HUES6 (cell line): Measurements from ENCODE around the gene NME3.

Experiments
- H3K27ac ChIP-seq: 2 replicates; pipeline ENCODE4 v1.7.0; 2013; ENCODE audit warnings: low read depth, mild to moderate bottlenecking, low read length, inconsistent platforms
- H3K27me3 ChIP-seq: 2 replicates; pipeline ENCODE4 v1.6.1; 2013; ENCODE audit warnings: low read length; ENCODE audit not compliant: control insufficient read depth, insufficient read depth
- H3K36me3 ChIP-seq: 2 replicates; pipeline ENCODE4 v1.6.1; 2013; ENCODE audit warnings: low read length; ENCODE audit not compliant: control insufficient read depth, insufficient read depth
- H3K4me1 ChIP-seq: 2 replicates; pipeline ENCODE4 v1.6.1; 2013; ENCODE audit warnings: low read length; ENCODE audit not compliant: control insufficient read depth, insufficient read depth
- H3K4me3 ChIP-seq: 2 replicates; pipeline ENCODE4 v1.5.1; 2013; ENCODE audit warnings: low read depth, low read length
- H3K9ac ChIP-seq: one replicate; pipeline ENCODE4 v1.6.1; 2013; ENCODE audit warnings: mild to moderate bottlenecking, low read length
- H3K9me3 ChIP-seq: 2 replicates; pipeline ENCODE4 v1.6.1; 2013; ENCODE audit warnings: low read depth, low read length; ENCODE audit not compliant: control insufficient read depth, insufficient read depth

Gene NME3

GRCh38 chr16:1778200-1779179 is 7.1 kb upstream of the NME3 start:
- Histone ChIP-seq H3K9ac (no peak overlapping the region), H3K9me3 (no peaks in the 10 kb centered on the region), H3K27me3 (no peaks in the 10 kb centered on the region), H3K4me3 (no peak overlapping the region), H3K36me3 (peaks cover 42% of the 10 kb centered on the region), H3K4me1 (peaks cover 12% of the 10 kb centered on the region), H3K27ac (no peak overlapping the region)

DNA sequence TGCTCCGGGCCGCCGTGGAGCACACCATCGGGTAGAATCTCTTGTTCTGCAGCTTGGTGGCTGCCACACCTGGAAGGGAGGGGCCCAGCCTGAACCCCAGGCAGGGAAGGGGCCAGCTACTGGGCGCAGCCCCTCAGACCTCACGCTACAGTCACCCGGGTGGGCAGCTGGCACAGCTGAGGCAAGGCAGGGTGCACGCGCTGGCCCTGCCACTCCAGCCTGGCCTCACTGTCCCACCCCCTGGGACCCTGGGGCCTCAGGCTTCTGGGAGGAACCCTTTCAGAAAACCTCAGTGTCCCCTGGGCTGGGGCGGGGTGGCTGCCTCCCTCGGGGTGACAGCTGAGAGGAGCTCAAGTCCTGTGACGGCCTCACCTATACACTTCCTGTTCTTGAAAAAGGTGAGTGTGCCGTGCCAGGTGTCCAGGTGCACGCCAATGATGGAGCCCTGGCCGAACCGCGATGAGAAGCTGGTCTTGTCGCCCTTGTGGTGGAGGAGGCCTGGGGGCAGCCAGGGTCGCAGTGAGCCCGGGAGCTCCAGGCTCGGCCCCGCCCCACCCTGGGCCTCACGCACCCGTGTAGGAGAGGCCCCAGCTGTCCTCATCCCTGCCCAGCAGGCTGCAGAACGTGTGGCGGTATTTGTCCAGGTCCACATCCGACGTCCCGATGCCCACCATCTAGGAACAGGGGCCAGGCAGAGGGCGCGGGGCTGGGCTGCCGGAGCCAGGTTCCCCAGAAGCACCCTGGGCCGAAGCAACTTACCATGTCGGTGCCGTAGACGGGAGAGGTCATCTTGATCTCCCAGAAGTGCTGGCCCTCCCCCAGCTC is 6.2 kb upstream of the NME3 start:
- no peak overlapping the region for H3K9ac ChIP-seq
- H3K4me1 ChIP-seq = peaks cover 12% of the 10 kb centered on the region
- peaks cover 42% of the 10 kb centered on the region for H3K36me3 ChIP-seq
- no peak overlapping the region for H3K4me3 ChIP-seq
- H3K27ac ChIP-seq = no peak overlapping the region
- H3K27me3 ChIP-seq = no peaks in the 10 kb centered on the region
- H3K9me3 ChIP-seq = no peaks in the 10 kb centered on the region

DNA sequence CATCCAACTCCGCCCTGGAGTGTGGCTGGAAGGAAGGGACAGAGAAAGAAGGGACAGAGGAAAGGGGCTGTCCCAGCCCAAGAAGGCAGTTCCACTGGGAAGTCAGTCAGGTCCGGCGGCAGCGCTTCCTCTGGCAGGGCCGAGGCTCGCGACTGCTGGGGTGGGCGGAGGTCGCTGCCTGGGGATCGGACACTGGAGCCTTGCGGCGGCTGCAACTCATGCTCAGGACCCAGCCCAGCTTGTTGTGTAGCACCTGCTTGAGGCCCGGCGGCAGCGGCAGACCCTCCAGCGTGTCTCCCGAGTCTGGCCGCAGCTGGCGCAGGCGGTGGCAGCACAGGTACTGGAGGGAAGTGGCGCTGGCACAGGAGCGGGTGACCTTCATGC is 5.6 kb upstream of the NME3 start:
- Histone ChIP-seq H3K27me3 (no peaks in the 10 kb centered on the region), H3K9ac (no peak overlapping the region), H3K4me1 (peaks cover 12% of the 10 kb centered on the region), H3K36me3 (peaks cover 44% of the 10 kb centered on the region), H3K9me3 (no peaks in the 10 kb centered on the region), H3K4me3 (no peak overlapping the region), H3K27ac (no peak overlapping the region)

- H3K9me3 ChIP-seq = no peaks in the 10 kb centered on the region
- peaks cover 12% of the 10 kb centered on the region for H3K4me1 ChIP-seq
- H3K4me3 ChIP-seq = no peak overlapping the region
- no peak overlapping the region for H3K9ac ChIP-seq
- H3K27me3 ChIP-seq = no peaks in the 10 kb centered on the region
- H3K27ac ChIP-seq = no peak overlapping the region
- H3K36me3 ChIP-seq = peaks cover 46% of the 10 kb centered on the region
These were observed 5.3 kb upstream of the NME3 start for GRCh38 chr16:1776672-1776955.

DNA sequence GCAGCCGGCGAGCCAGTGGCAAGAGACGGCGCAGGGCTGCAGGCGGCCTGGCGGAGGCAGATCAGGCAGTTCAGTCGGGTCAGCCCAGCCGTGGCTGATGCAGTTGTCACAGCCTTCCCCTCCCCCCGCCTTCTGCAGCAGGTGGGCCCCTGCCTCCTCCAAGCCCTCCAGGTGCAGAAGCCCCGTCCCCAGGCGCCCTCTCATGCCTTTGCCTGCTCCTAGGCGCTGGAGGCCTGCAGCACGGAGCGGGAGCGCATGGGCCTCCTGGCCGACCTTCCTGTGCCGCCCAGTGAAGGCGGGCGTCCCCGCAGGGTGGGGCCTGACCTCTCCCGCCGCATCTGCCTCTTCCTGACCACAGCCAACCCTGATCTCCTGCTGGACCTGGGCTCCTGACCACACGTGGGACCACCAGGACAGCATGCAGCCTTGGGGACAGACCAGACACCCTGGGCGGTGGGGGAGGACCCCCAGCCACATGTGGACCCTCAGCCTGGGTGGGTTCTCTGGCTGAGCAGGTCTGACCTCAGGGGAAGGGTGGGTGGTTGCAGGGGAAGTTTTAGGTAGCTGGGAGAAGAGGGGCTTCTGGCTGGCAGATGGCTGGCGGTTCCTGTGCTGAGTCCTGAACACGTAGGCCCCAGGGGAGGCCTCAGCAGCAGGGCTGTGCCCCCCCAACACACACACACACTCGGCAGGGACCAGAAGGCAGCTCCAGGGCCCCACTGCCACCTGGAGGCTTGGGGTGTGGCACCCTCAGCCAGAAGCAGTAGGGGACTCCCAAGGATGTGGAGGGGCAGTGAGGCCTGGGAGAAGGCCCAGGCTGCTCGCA is 4.7 kb upstream of the NME3 start:
- H3K9me3 ChIP-seq = no peaks in the 10 kb centered on the region
- H3K27me3 ChIP-seq = no peaks in the 10 kb centered on the region
- H3K36me3 ChIP-seq = peaks cover 45% of the 10 kb centered on the region
- no peak overlapping the region for H3K4me3 ChIP-seq
- H3K9ac ChIP-seq = no peak overlapping the region
- H3K27ac ChIP-seq = no peak overlapping the region
- H3K4me1 ChIP-seq = peaks cover 8% of the 10 kb centered on the region

GRCh38 chr16:1775006-1775845 is 3.9 kb upstream of the NME3 start:
- Histone ChIP-seq H3K27ac (no peak overlapping the region), H3K9ac (no peak overlapping the region), H3K4me1 (peaks cover 12% of the 10 kb centered on the region), H3K27me3 (no peaks in the 10 kb centered on the region), H3K9me3 (no peaks in the 10 kb centered on the region), H3K4me3 (no peak overlapping the region), H3K36me3 (peaks cover 41% of the 10 kb centered on the region)

DNA sequence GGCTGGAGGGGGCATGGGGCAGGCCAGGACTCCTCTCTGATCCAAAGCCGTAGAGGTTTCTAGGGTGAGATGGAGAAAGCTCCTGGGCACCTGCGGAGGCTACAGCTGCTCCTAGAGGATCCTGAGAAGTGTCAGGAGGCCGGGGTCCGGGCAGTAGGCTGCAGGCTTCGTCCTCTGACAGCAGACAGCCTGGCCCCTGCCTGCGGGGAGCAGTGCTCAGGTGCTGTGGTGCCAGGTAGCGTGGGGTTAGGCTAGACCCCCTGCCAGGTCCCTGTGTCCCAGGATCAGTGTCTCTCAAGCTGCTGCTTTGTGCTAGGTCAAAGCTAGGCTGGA is 3.1 kb upstream of the NME3 start:
- peak overlapping the region; percentile 98 for H3K9ac ChIP-seq
- no peaks in the 10 kb centered on the region for H3K9me3 ChIP-seq
- no peak overlapping the region for H3K27ac ChIP-seq
- peak overlapping the region; percentile 99 for H3K4me3 ChIP-seq
- no peaks in the 10 kb centered on the region for H3K27me3 ChIP-seq
- H3K36me3 ChIP-seq = peaks cover 45% of the 10 kb centered on the region
- peaks cover 15% of the 10 kb centered on the region for H3K4me1 ChIP-seq

GRCh38 chr16:1773703-1774447 is 2.5 kb upstream of the NME3 start:
- H3K27ac ChIP-seq = peak overlapping the region; percentile 94; the same call in 1 of the 2 replicates
- H3K27me3 ChIP-seq = no peaks in the 10 kb centered on the region
- H3K9me3 ChIP-seq = no peaks in the 10 kb centered on the region
- peak overlapping the region; percentile 98 for H3K9ac ChIP-seq
- H3K36me3 ChIP-seq = peaks cover 45% of the 10 kb centered on the region
- H3K4me1 ChIP-seq = peaks cover 15% of the 10 kb centered on the region
- H3K4me3 ChIP-seq = peak overlapping the region; percentile 99

DNA sequence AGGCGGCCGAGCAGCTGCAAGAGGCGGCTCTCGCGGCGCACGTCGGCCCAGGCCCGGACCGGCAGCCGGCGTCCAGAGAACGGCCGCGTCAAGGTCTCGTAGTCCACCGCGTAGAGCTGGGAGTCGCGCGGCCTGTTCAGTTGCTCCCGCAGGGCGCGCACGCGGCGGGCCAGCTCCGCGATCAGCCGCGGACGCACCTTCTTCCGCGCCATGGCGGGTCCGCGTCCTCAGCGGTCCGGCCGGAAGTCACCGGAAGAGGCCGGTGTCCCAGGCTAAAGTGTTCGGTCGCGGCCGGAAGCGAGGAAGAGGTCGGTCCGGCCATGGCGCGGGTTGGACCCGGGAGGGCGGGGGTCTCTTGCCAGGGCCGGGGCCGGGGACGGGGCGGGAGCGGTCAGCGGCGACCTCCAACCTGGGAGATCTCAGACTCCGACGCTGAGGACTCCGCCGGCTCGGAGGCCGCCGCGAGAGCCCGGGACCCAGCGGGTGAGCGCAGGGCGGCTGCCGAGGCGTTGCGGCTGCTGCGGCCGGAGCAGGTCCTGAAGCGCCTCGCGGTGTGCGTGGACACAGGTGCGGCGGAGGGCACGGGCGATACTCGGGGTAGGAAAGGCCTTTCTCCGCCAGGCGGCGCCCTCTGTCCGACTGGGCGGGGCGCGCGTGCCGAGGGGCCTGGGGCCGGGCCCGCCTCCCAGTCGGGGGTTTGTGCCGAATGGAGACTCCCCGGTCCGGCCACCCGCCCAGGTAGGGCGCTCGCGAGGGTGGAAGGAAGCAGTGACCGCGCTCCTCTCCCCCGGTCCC is 1.8 kb upstream of the NME3 start, which contains the start of gene MRPS34:
MRPS34 (minus strand) TSS at position 227 of the 795 bp plus-strand sequence; CDS start at position 212, 15 bp downstream.
- peaks cover 46% of the 10 kb centered on the region for H3K36me3 ChIP-seq
- peak within 1 kb of the TSS; percentile 99 for H3K4me3 ChIP-seq

More for the DNA sequence above, 1.8 kb upstream of the NME3 start, which contains the start of gene MRPS34:
- peaks cover 15% of the 10 kb centered on the region for H3K4me1 ChIP-seq
- no peaks in the 10 kb centered on the region for H3K27me3 ChIP-seq
- peak within 1 kb of the TSS; percentile 98 for H3K9ac ChIP-seq
- H3K9me3 ChIP-seq = no peaks in the 10 kb centered on the region
- H3K27ac ChIP-seq = peak within 1 kb of the TSS; percentile 94
